ENCODE results near the gene DHX35. TPM values are rescaled to one million over a fixed set of nuclear protein-coding genes. Genes with fewer than 3 reads are reported as not detected.
A peak's percentile ranks its signal among the peaks of the same experiment; 100 is the strongest.

The DHX35 gene, protein sequence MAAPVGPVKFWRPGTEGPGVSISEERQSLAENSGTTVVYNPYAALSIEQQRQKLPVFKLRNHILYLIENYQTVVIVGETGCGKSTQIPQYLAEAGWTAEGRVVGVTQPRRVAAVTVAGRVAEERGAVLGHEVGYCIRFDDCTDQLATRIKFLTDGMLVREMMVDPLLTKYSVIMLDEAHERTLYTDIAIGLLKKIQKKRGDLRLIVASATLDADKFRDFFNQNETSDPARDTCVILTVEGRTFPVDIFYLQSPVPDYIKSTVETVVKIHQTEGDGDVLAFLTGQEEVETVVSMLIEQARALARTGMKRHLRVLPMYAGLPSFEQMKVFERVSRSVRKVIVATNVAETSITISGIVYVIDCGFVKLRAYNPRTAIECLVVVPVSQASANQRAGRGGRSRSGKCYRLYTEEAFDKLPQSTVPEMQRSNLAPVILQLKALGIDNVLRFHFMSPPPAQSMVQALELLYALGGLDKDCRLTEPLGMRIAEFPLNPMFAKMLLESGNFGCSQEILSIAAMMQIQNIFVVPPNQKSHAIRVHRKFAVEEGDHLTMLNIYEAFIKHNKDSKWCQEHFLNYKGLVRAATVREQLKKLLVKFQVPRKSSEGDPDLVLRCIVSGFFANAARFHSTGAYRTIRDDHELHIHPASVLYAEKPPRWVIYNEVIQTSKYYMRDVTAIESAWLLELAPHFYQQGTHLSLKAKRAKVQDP
- 5.1 and 8.9 TPM in 2 replicates for total RNA-seq (ENCODE audit: low replicate concordance)

GRCh38 chr20:38962044-38962927 is at the start of gene DHX35:
DHX35 (plus strand) TSS chr20:38962344; CDS start chr20:38962368, 24 bp downstream.
- TF ChIP-seq CTCF (IDR thresholded peaks at IDR 0.05; ENCODE audit: insufficient read depth, low read length): peak; percentile 61
- peak within 1 kb of the TSS; percentile 93 for H3K4me3 ChIP-seq (ENCODE audit: low read depth, low read length)
- DNase-seq (ENCODE audit: low read depth): peak; percentile 94

- DNase-seq (ENCODE audit: low read depth): no peak
- H3K4me3 ChIP-seq (ENCODE audit: low read depth, low read length): no peak overlapping the region
- no peak for TF ChIP-seq CTCF (IDR thresholded peaks at IDR 0.05; ENCODE audit: insufficient read depth, low read length)
Measured at GRCh38 chr20:38915355-38915754, 46.8 kb upstream of the DHX35 start.

GRCh38 chr20:38917657-38918056 is 44.5 kb upstream of the DHX35 start:
- no peak for TF ChIP-seq CTCF (IDR thresholded peaks at IDR 0.05; ENCODE audit: insufficient read depth, low read length)
- no peak overlapping the region for H3K4me3 ChIP-seq (ENCODE audit: low read depth, low read length)
- no peak for DNase-seq (ENCODE audit: low read depth)

- H3K4me3 ChIP-seq (ENCODE audit: low read depth, low read length): no peak overlapping the region
- TF ChIP-seq CTCF (IDR thresholded peaks at IDR 0.05; ENCODE audit: insufficient read depth, low read length): no peak
- DNase-seq (ENCODE audit: low read depth): no peak
Measured at GRCh38 chr20:38918172-38918571, 44.0 kb upstream of the DHX35 start.

GRCh38 chr20:38919683-38920082 is 42.5 kb upstream of the DHX35 start:
- DNase-seq (ENCODE audit: low read depth): no peak
- no peak for TF ChIP-seq CTCF (IDR thresholded peaks at IDR 0.05; ENCODE audit: insufficient read depth, low read length)
- no peak overlapping the region for H3K4me3 ChIP-seq (ENCODE audit: low read depth, low read length)

DNA sequence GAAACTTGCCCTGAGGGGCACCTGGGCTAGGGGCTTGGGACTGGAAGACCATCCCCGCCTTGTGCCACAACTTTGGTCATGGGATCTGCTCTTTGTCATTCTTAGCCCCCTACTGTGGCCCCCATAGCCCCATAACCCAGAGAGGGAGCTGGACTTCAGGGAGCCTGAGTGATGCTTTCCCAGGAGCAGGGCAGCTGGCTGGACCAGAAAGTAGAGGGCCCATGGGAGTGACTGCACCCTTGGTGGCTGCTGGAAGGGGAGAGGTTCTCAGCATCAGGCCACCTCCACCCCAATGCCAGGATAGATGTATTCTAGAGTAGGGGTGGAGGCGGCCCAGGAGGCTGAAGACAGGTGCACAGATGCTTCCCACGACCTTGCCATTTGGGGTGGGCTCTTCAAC is 41.7 kb upstream of the DHX35 start:
- no peak for DNase-seq (ENCODE audit: low read depth)
- no peak overlapping the region for H3K4me3 ChIP-seq (ENCODE audit: low read depth, low read length)
- no peak for TF ChIP-seq CTCF (IDR thresholded peaks at IDR 0.05; ENCODE audit: insufficient read depth, low read length)

All from fibroblast of the aortic adventitia (primary cell).